K562 (cell line): ENCODE data around the gene GPRIN2. TPM values are rescaled to one million over a fixed set of nuclear protein-coding genes. Genes with fewer than 3 reads are reported as not detected.

Experiments
- CXXC5 ChIP-seq: fragments of 250-450 bp; sonication (Bioruptor Pico); IDR thresholded peaks from 2 replicates; pipeline ENCODE4 v1.8.0; 2022; ENCODE audit warnings: inconsistent platforms, mild to moderate bottlenecking, moderate library complexity
- GTF2E2 ChIP-seq: fragments of 200-800 bp; sonication (Bioruptor generic); IDR thresholded peaks from 2 replicates; pipeline ENCODE4 v1.6.1; 2016; ENCODE audit warnings: missing genetic modification characterization, missing compliant biosample characterization
- SMC3 ChIP-seq: conservative IDR thresholded peaks from 2 replicates; pipeline ENCODE4 v1.6.1; 2011; ENCODE audit warnings: low read depth, low read length, improper control_type of control experiment; ENCODE audit not compliant: insufficient read depth
- SRSF9 ChIP-seq: fragments of 200-400 bp; formaldehyde crosslinking; IDR thresholded peaks from 2 replicates; pipeline ENCODE4 v1.6.1; 2017; ENCODE audit warnings: low read depth, low read length, borderline replicate concordance
- ZFPM2 ChIP-seq: fragments of 250-450 bp; sonication (Bioruptor Pico); IDR thresholded peaks from 2 replicates; pipeline ENCODE4 v1.5.1; 2022; ENCODE audit warnings: mild to moderate bottlenecking
- ZNF57 ChIP-seq: fragments of 450-650 bp; formaldehyde crosslinking; IDR thresholded peaks from 2 replicates; pipeline ENCODE4 v1.4.0; 2020; ENCODE audit warnings: mild to moderate bottlenecking, moderate library complexity
- polyA plus RNA-seq, 8 experiments: library from polyadenylated mRNA; depleted of rRNA in 4 of 8; stranded (reverse) in 5 of 8; unstranded in 3 of 8; fragments of >200 nt; fragmentation: Nextera tagmentation in 2 of 8; fragmentation: Illumina TruSeq in 1 of 8; extraction: Ambion mirVana in 2 of 8; extraction: Trizol in 1 of 8; gene quantifications; 2 replicates each; pipeline versions ENCODE4 v1.2.1 to v1.2.3, GENCODE V29; 2011 to 2014; ENCODE audit warnings: inconsistent platforms in 1 of 8, missing spikeins in 1 of 8
- total RNA-seq, 7 experiments: library from RNA; depleted of rRNA in 6 of 7; stranded (reverse); fragments of >200 nt in 6 of 7; fragmentation: Illumina TruSeq in 2 of 7; extraction: Trizol in 2 of 7; gene quantifications; 2 replicates each; pipeline versions ENCODE4 v1.2.1 to v1.2.3, GENCODE V29; 2011 to 2021; ENCODE audit warnings: low replicate concordance in 1 of 7
- TF ChIP-seq, protein P1 (sequence below), 2 experiments: fragments of 450-650 bp in 1 of 2; sonication (generic) in 1 of 2; formaldehyde crosslinking in 1 of 2; IDR thresholded peaks in 1 of 2; conservative IDR thresholded peaks in 1 of 2; 2 replicates each; pipeline versions ENCODE4 v1.6.1 to v1.8.1; 2016 to 2023; ENCODE audit warnings: mild to moderate bottlenecking in 2 of 2, moderate library complexity in 2 of 2, inconsistent platforms in 1 of 2, missing genetic modification reagents in 1 of 2
- TF ChIP-seq, protein P2 (sequence below): sonication (generic); formaldehyde crosslinking; IDR thresholded peaks from 2 replicates; pipeline ENCODE4 v1.8.0; 2022; ENCODE audit warnings: missing genetic modification reagents, mild to moderate bottlenecking, moderate library complexity, borderline replicate concordance
- TF ChIP-seq, protein P3 (sequence below): fragments of 450-650 bp; IDR thresholded peaks from 2 replicates; pipeline ENCODE4 v1.6.1; 2016; ENCODE audit warnings: mild to moderate bottlenecking
- TF ChIP-seq, protein P4 (sequence below): fragments of 450-650 bp; formaldehyde crosslinking; IDR thresholded peaks from 2 replicates; pipeline ENCODE4 v1.4.0; 2020; ENCODE audit warnings: mild to moderate bottlenecking, moderate library complexity
- TF ChIP-seq, protein P5 (sequence below): fragments of 250-450 bp; sonication (Bioruptor Pico); IDR thresholded peaks from 2 replicates; pipeline ENCODE4 v1.4.0; 2020; ENCODE audit warnings: mild to moderate bottlenecking, moderate library complexity, borderline replicate concordance
- TF ChIP-seq, protein P6 (sequence below): fragments of 450-650 bp; IDR thresholded peaks from one replicate; pipeline ENCODE4 v1.6.1; 2018; ENCODE audit warnings: mild to moderate bottlenecking, moderate library complexity; ENCODE audit not compliant: partially characterized antibody
- TF ChIP-seq, protein P7 (sequence below): fragments of 250-450 bp; sonication (Bioruptor Pico); IDR thresholded peaks from 2 replicates; pipeline ENCODE4 v1.8.0; 2021; ENCODE audit warnings: moderate library complexity, mild to moderate bottlenecking, inconsistent platforms
- TF ChIP-seq, protein P8 (sequence below): fragments of 250-450 bp; sonication (Bioruptor Pico); IDR thresholded peaks from 2 replicates; pipeline ENCODE4 v1.5.0; 2021

Gene GPRIN2
- total and polyA plus RNA-seq, 9 of the 15 experiments (the other 6 are each of a cell fraction or from before 2014, with no cell fraction given), result not detected

DNA sequence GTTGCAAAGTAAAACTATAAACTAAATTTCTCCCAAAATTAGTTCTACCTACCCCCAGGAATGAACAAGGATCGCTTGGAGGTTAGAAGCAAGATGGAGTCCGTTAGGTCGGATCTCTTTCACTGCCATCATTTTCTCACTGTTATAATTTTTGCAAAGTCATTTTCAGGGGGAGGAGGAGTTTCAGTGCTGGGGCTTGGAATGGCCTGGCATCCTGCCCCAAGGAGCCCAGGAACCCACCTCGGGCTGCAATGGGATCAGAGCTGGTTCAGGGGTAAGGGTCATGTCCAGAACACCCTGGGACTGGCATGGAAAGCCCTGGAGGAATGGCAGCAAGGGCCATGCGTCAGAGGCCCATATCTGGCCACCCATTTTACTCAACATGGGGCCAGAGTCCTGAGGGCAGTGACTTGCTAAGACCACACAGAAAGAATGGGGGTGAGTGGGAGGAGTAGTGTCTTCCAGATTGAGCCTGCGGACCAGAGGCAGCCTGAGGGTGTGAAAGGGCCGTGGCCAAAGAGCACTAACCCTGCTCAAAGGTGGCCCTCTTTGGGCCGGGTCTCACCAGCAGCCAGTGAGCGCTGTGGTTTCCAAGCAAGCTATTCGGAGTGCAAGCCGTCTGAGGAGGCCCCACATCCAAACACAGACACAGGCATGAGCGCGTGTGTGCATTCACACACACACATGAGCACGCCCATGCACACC, 31.8 kb downstream of the GPRIN2 start (continued):
- TF ChIP-seq, protein P1, sequence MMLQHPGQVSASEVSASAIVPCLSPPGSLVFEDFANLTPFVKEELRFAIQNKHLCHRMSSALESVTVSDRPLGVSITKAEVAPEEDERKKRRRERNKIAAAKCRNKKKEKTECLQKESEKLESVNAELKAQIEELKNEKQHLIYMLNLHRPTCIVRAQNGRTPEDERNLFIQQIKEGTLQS (IDR thresholded peaks at IDR 0.05), result 0 out of 2 replicates have a peak, but pooled peaks have one; percentile 26
- TF ChIP-seq, protein P1 (CRISPR knock-in tag; conservative IDR thresholded peaks at IDR 0.05), result no peak
- no peak for TF ChIP-seq ZNF57
- TF ChIP-seq, protein P2, sequence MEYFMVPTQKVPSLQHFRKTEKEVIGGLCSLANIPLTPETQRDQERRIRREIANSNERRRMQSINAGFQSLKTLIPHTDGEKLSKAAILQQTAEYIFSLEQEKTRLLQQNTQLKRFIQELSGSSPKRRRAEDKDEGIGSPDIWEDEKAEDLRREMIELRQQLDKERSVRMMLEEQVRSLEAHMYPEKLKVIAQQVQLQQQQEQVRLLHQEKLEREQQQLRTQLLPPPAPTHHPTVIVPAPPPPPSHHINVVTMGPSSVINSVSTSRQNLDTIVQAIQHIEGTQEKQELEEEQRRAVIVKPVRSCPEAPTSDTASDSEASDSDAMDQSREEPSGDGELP (CRISPR knock-in tag), result no peak
- TF ChIP-seq, protein P3, sequence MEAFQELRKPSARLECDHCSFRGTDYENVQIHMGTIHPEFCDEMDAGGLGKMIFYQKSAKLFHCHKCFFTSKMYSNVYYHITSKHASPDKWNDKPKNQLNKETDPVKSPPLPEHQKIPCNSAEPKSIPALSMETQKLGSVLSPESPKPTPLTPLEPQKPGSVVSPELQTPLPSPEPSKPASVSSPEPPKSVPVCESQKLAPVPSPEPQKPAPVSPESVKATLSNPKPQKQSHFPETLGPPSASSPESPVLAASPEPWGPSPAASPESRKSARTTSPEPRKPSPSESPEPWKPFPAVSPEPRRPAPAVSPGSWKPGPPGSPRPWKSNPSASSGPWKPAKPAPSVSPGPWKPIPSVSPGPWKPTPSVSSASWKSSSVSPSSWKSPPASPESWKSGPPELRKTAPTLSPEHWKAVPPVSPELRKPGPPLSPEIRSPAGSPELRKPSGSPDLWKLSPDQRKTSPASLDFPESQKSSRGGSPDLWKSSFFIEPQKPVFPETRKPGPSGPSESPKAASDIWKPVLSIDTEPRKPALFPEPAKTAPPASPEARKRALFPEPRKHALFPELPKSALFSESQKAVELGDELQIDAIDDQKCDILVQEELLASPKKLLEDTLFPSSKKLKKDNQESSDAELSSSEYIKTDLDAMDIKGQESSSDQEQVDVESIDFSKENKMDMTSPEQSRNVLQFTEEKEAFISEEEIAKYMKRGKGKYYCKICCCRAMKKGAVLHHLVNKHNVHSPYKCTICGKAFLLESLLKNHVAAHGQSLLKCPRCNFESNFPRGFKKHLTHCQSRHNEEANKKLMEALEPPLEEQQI, result no peak
- TF ChIP-seq, protein P4, sequence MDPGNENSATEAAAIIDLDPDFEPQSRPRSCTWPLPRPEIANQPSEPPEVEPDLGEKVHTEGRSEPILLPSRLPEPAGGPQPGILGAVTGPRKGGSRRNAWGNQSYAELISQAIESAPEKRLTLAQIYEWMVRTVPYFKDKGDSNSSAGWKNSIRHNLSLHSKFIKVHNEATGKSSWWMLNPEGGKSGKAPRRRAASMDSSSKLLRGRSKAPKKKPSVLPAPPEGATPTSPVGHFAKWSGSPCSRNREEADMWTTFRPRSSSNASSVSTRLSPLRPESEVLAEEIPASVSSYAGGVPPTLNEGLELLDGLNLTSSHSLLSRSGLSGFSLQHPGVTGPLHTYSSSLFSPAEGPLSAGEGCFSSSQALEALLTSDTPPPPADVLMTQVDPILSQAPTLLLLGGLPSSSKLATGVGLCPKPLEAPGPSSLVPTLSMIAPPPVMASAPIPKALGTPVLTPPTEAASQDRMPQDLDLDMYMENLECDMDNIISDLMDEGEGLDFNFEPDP (CRISPR knock-in tag), result no peak
- TF ChIP-seq, protein P5, sequence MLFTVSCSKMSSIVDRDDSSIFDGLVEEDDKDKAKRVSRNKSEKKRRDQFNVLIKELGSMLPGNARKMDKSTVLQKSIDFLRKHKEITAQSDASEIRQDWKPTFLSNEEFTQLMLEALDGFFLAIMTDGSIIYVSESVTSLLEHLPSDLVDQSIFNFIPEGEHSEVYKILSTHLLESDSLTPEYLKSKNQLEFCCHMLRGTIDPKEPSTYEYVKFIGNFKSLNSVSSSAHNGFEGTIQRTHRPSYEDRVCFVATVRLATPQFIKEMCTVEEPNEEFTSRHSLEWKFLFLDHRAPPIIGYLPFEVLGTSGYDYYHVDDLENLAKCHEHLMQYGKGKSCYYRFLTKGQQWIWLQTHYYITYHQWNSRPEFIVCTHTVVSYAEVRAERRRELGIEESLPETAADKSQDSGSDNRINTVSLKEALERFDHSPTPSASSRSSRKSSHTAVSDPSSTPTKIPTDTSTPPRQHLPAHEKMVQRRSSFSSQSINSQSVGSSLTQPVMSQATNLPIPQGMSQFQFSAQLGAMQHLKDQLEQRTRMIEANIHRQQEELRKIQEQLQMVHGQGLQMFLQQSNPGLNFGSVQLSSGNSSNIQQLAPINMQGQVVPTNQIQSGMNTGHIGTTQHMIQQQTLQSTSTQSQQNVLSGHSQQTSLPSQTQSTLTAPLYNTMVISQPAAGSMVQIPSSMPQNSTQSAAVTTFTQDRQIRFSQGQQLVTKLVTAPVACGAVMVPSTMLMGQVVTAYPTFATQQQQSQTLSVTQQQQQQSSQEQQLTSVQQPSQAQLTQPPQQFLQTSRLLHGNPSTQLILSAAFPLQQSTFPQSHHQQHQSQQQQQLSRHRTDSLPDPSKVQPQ (CRISPR knock-in tag), result no peak
- no peak for TF ChIP-seq SRSF9
- no peak for TF ChIP-seq CXXC5 (CRISPR knock-in tag)
- no peak for TF ChIP-seq SMC3
- TF ChIP-seq GTF2E2 (tag), result no peak
- TF ChIP-seq, protein P6, sequence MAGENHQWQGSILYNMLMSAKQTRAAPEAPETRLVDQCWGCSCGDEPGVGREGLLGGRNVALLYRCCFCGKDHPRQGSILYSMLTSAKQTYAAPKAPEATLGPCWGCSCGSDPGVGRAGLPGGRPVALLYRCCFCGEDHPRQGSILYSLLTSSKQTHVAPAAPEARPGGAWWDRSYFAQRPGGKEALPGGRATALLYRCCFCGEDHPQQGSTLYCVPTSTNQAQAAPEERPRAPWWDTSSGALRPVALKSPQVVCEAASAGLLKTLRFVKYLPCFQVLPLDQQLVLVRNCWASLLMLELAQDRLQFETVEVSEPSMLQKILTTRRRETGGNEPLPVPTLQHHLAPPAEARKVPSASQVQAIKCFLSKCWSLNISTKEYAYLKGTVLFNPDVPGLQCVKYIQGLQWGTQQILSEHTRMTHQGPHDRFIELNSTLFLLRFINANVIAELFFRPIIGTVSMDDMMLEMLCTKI, result no peak
- TF ChIP-seq, protein P7, sequence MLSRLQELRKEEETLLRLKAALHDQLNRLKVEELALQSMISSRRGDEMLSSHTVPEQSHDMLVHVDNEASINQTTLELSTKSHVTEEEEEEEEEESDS (CRISPR knock-in tag), result no peak
- no peak for TF ChIP-seq ZFPM2 (CRISPR knock-in tag)
- TF ChIP-seq, protein P8, sequence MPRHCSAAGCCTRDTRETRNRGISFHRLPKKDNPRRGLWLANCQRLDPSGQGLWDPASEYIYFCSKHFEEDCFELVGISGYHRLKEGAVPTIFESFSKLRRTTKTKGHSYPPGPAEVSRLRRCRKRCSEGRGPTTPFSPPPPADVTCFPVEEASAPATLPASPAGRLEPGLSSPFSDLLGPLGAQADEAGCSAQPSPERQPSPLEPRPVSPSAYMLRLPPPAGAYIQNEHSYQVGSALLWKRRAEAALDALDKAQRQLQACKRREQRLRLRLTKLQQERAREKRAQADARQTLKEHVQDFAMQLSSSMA, result no peak
